Measurements from ENCODE around the gene ZNF454. TPM values are rescaled to one million over a fixed set of nuclear protein-coding genes. Genes with fewer than 3 reads are reported as not detected.

Gene ZNF454
- total RNA-seq, 1 donor from 2014 or later: not detected

GRCh38 chr5:178990491-178990890, 49.5 kb downstream of the ZNF454 start:
- no peak overlapping the region for H3K4me3 Mint-ChIP-seq
- ATAC-seq (ENCODE audit: low read depth): no peak
- H3K27me3 Mint-ChIP-seq: peaks cover 18% of the 10 kb centered on the region
- no peaks in the 10 kb centered on the region for H3K36me3 Mint-ChIP-seq (ENCODE audit: low read depth)
- intact Hi-C loops (cut with micrococcal nuclease): no loop called here
- DNase-seq: no peak
- no peaks in the 10 kb centered on the region for H3K4me1 Mint-ChIP-seq
- POLR2A ChIA-PET: no interaction called here
- H3K9me3 Mint-ChIP-seq: peaks cover 6% of the 10 kb centered on the region
- H3K27ac Mint-ChIP-seq: no peak overlapping the region
- TF ChIP-seq CTCF (IDR thresholded peaks at IDR 0.05): no peak
- CTCF ChIA-PET: no interaction called here

GRCh38 chr5:178991190-178992145, 50.5 kb downstream of the ZNF454 start:
- no peak overlapping the region for H3K27ac Mint-ChIP-seq
- DNase-seq (no peak), ATAC-seq (ENCODE audit: low read depth) (no peak)
- no peak overlapping the region for H3K4me3 Mint-ChIP-seq
- H3K36me3 Mint-ChIP-seq (ENCODE audit: low read depth): no peaks in the 10 kb centered on the region
- TF ChIP-seq CTCF (IDR thresholded peaks at IDR 0.05): no peak
- CTCF ChIA-PET: no interaction called here
- intact Hi-C loops (cut with micrococcal nuclease): no loop called here
- POLR2A ChIA-PET: no interaction called here
- peaks cover 20% of the 10 kb centered on the region for H3K27me3 Mint-ChIP-seq
- H3K9me3 Mint-ChIP-seq: peaks cover 6% of the 10 kb centered on the region
- no peaks in the 10 kb centered on the region for H3K4me1 Mint-ChIP-seq

GRCh38 chr5:178992291-178992895, 51.4 kb downstream of the ZNF454 start:
- Mint-ChIP-seq H3K27me3 (peaks cover 25% of the 10 kb centered on the region), H3K4me3 (no peak overlapping the region), H3K9me3 (peaks cover 6% of the 10 kb centered on the region), H3K27ac (no peak overlapping the region), H3K36me3 (ENCODE audit: low read depth) (no peaks in the 10 kb centered on the region), H3K4me1 (no peaks in the 10 kb centered on the region)
- POLR2A ChIA-PET: no interaction called here
- CTCF ChIA-PET: no interaction called here
- no peak for TF ChIP-seq CTCF (IDR thresholded peaks at IDR 0.05)
- DNase-seq (no peak), ATAC-seq (ENCODE audit: low read depth) (no peak)
- intact Hi-C loops (cut with micrococcal nuclease): no loop called here

DNA sequence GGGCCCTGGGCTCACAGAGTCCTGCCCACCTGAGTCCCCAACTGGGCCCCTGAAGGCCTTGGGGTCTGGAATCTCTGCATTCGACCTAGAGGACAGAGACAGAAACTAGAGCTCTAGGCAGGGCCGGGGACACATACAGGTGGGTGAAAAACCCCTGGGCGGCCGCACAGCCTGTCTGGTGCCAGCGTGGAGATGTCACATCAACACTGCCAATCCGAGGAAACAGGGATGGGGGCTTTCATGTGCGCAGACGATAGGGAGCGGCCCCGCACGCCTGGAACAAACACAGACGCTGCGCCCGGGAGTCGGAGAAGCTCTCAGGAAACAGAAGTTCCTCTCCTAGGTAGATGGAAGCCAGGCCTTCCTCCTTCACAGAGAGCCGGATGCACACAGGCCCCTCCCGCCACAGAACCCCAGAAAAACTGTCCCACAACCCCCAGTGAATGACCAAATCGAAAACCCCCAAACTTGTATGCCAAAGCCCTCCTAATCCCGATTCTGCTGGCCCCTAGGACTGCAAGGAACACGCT, 52.3 kb downstream of the ZNF454 start:
- no peak for ATAC-seq (ENCODE audit: low read depth)
- TF ChIP-seq CTCF (IDR thresholded peaks at IDR 0.05): no peak
- H3K4me1 Mint-ChIP-seq: no peaks in the 10 kb centered on the region
- no peaks in the 10 kb centered on the region for H3K36me3 Mint-ChIP-seq (ENCODE audit: low read depth)
- H3K4me3 Mint-ChIP-seq: no peak overlapping the region
- CTCF ChIA-PET: no interaction called here
- H3K9me3 Mint-ChIP-seq: peaks cover 3% of the 10 kb centered on the region
- peaks cover 25% of the 10 kb centered on the region for H3K27me3 Mint-ChIP-seq
- no peak overlapping the region for H3K27ac Mint-ChIP-seq
- intact Hi-C loops (cut with micrococcal nuclease): no loop called here
- no peak for DNase-seq
- POLR2A ChIA-PET: no interaction called here

DNA sequence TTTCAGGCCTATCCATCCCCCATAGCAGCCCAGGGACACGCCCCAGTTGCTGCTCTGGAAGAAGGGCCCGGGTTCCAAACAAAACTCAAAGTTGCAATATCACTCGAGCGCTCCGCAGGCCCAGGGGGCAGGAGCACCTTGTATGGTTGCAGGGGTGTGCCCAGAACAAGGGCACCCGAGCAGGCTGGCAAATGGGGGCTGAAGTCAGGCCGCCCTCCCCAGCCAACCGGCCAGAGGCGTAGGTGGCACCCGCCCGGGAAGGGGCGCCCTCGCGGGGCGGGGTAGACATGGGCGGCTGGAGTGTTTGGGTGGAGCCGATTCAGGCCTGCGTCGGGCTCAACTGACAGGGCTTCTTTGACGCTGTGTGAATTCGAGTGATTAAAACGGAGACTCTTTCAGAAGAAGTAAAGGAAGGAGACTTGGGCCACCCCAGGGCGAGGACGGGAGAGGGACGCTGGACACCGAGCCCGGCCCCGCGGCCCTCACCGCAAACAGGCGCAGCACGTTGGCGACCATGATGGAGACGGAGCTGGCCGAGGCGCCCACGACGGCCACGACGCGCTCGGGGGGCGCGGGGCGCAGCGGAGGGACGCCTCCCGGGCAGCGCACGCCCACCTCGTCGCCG, 53.1 kb downstream of the ZNF454 start:
- CTCF ChIA-PET: no interaction called here
- Mint-ChIP-seq H3K4me1 (no peaks in the 10 kb centered on the region), H3K36me3 (ENCODE audit: low read depth) (no peaks in the 10 kb centered on the region), H3K4me3 (no peak overlapping the region), H3K27me3 (peaks cover 27% of the 10 kb centered on the region), H3K9me3 (peaks cover 3% of the 10 kb centered on the region), H3K27ac (no peak overlapping the region)
- no peak for TF ChIP-seq CTCF (IDR thresholded peaks at IDR 0.05)
- POLR2A ChIA-PET: no interaction called here
- intact Hi-C loops (cut with micrococcal nuclease): no loop called here
- ATAC-seq (ENCODE audit: low read depth) (no peak), DNase-seq (no peak)
